Measurements from ENCODE around the gene TBC1D30.

Gene TBC1D30

DNA sequence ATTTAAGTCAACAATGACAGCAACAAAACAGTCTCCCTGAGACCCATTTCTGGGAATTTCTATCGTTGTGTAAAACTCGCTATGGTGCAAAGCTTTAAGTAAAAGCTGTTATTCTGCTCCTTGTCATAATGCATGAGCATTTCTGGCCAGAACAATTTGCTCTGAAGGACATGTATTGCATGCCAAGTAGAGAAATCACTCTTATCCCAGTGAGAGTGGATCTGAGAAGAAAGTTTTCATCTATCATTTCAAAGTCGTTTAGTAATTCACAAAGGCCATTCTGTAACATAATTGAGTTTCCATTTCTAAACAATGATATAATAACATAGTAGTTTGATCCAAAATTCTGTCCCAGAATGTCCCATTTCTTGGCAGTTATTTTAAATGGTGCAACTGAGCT lies 86.6 kb downstream of the TBC1D30 start:
- Histone ChIP-seq H3K4me2 (ENCODE audit: low read length) (no peak overlapping the region), H3K27ac (ENCODE audit: low read length) (no peak overlapping the region), H3K79me2 (ENCODE audit: low read length) (no peaks in the 10 kb centered on the region), H3K36me3 (replicated peaks; ENCODE audit: low read depth, low read length) (no peaks in the 10 kb centered on the region), H3K4me1 (ENCODE audit: low read length) (no peaks in the 10 kb centered on the region), H3K27me3 (ENCODE audit: low read depth, low read length) (no peaks in the 10 kb centered on the region), H3K4me3 (ENCODE audit: low read length) (no peak overlapping the region), H4K20me1 (ENCODE audit: insufficient read depth, low read length) (no peaks in the 10 kb centered on the region), H3K9me3 (ENCODE audit: insufficient read depth, low read length) (no peaks in the 10 kb centered on the region), H2AFZ (ENCODE audit: low read depth, low read length) (no peak overlapping the region), H3K9ac (ENCODE audit: low read length) (no peak overlapping the region)
- TF ChIP-seq EZH2phosphoT487 (IDR thresholded peaks at IDR 0.05; ENCODE audit: low read depth) (no peak), CTCF (IDR thresholded peaks at IDR 0.05; ENCODE audit: low read depth, low read length) (no peak)

- Histone ChIP-seq H3K4me3 (ENCODE audit: low read length) (no peak overlapping the region), H2AFZ (ENCODE audit: low read depth, low read length) (no peak overlapping the region), H3K9ac (ENCODE audit: low read length) (no peak overlapping the region), H4K20me1 (ENCODE audit: insufficient read depth, low read length) (no peaks in the 10 kb centered on the region), H3K79me2 (ENCODE audit: low read length) (no peaks in the 10 kb centered on the region), H3K4me2 (ENCODE audit: low read length) (no peak overlapping the region), H3K9me3 (ENCODE audit: insufficient read depth, low read length) (no peaks in the 10 kb centered on the region), H3K27me3 (ENCODE audit: low read depth, low read length) (no peaks in the 10 kb centered on the region), H3K36me3 (replicated peaks; ENCODE audit: low read depth, low read length) (no peaks in the 10 kb centered on the region), H3K4me1 (ENCODE audit: low read length) (no peaks in the 10 kb centered on the region), H3K27ac (ENCODE audit: low read length) (no peak overlapping the region)
- TF ChIP-seq CTCF (IDR thresholded peaks at IDR 0.05; ENCODE audit: low read depth, low read length), result no peak
- TF ChIP-seq EZH2phosphoT487 (IDR thresholded peaks at IDR 0.05; ENCODE audit: low read depth), result no peak
Measured at GRCh38 chr12:64911912-64912311, 87.5 kb downstream of the TBC1D30 start.

- no peaks in the 10 kb centered on the region for H3K9me3 ChIP-seq (ENCODE audit: insufficient read depth, low read length)
- no peaks in the 10 kb centered on the region for H3K27me3 ChIP-seq (ENCODE audit: low read depth, low read length)
- no peak overlapping the region for H3K4me2 ChIP-seq (ENCODE audit: low read length)
- no peak overlapping the region for H2AFZ ChIP-seq (ENCODE audit: low read depth, low read length)
- TF ChIP-seq EZH2phosphoT487 (IDR thresholded peaks at IDR 0.05; ENCODE audit: low read depth), result no peak
- H3K79me2 ChIP-seq (ENCODE audit: low read length), result no peaks in the 10 kb centered on the region
- no peaks in the 10 kb centered on the region for H4K20me1 ChIP-seq (ENCODE audit: insufficient read depth, low read length)
- H3K27ac ChIP-seq (ENCODE audit: low read length), result no peak overlapping the region
- H3K4me3 ChIP-seq (ENCODE audit: low read length), result no peak overlapping the region
- H3K36me3 ChIP-seq (replicated peaks; ENCODE audit: low read depth, low read length), result no peaks in the 10 kb centered on the region
- H3K4me1 ChIP-seq (ENCODE audit: low read length), result no peaks in the 10 kb centered on the region
- no peak overlapping the region for H3K9ac ChIP-seq (ENCODE audit: low read length)
Measured at GRCh38 chr12:64912516-64913255, 88.2 kb downstream of the TBC1D30 start.

DNA sequence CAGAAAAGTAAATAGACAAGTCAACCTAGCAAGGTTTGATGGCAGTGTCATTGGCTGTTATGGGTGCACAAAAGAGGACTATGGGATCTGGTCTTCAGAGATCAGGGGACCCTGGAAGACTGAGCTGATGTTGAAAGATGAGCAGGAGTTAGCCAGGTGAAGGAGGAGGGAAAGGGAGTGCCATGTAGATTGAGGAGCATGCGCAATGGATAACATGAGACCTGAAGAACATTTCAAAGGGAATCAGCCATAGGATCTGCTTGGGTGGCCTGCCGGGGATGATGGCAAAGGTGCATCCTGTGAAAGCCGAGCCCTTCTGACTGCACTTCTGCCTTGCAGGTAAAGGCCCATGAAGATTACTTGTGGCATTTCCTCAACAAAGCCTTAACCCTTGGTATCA lies 90.8 kb downstream of the TBC1D30 start:
- H2AFZ ChIP-seq (ENCODE audit: low read depth, low read length), result no peak overlapping the region
- no peaks in the 10 kb centered on the region for H4K20me1 ChIP-seq (ENCODE audit: insufficient read depth, low read length)
- no peaks in the 10 kb centered on the region for H3K4me1 ChIP-seq (ENCODE audit: low read length)
- 0 out of 2 replicates have a peak, but pooled peaks cover 3% of the 10 kb centered on the region for H3K27me3 ChIP-seq (ENCODE audit: low read depth, low read length)
- no peak overlapping the region for H3K27ac ChIP-seq (ENCODE audit: low read length)
- no peak overlapping the region for H3K9ac ChIP-seq (ENCODE audit: low read length)
- H3K4me3 ChIP-seq (ENCODE audit: low read length), result no peak overlapping the region
- H3K79me2 ChIP-seq (ENCODE audit: low read length), result no peaks in the 10 kb centered on the region
- no peaks in the 10 kb centered on the region for H3K9me3 ChIP-seq (ENCODE audit: insufficient read depth, low read length)
- H3K36me3 ChIP-seq (replicated peaks; ENCODE audit: low read depth, low read length), result no peaks in the 10 kb centered on the region
- no peak overlapping the region for H3K4me2 ChIP-seq (ENCODE audit: low read length)
- no peak for TF ChIP-seq CTCF (IDR thresholded peaks at IDR 0.05; ENCODE audit: low read depth, low read length)
- TF ChIP-seq EZH2phosphoT487 (IDR thresholded peaks at IDR 0.05; ENCODE audit: low read depth), result no peak

Measured in OCI-LY3 (cell line).